ENCODE measurements around the gene ARMC8.

ARMC8 gene

DNA sequence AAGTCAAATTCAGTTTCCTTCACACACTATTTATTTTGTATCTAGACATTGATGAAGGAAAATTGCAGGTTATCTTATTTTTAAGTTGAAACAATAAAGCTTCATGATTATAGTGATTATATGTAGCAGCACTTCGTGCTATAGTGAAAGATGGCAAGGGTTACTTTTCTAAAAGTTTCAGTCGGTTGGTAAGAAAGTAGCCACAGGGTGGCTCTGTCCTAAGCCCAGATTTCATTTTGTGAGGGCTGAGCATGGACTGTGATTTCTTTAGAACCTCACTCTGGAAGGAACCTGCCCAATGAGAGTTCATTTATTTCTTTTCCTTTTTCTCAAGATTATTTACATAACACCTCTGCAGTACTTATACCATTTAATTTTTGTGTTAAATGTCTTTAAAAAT, 76.0 kb downstream of the ARMC8 start:
- POLR2A ChIA-PET, result no interaction called here

DNA sequence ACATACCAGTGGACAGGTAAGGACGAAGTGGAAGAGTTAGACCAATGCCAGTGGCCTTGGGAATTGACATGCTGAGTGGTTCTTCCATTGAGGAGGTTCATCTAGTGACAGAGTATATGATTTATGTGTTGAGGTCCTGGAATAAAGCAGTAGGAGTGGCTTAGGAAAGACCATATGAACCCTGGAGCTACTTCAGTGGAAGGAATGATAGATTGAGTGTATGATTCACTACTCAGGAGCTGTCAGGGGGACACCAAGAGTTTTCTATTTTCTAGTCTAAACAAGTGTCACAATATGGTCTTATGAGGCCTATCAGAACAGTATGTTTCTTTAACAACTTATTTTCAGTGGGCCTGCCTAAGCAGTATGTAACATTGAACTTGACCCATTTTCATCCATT, 78.6 kb downstream of the ARMC8 start:
- TF ChIP-seq, protein P1, sequence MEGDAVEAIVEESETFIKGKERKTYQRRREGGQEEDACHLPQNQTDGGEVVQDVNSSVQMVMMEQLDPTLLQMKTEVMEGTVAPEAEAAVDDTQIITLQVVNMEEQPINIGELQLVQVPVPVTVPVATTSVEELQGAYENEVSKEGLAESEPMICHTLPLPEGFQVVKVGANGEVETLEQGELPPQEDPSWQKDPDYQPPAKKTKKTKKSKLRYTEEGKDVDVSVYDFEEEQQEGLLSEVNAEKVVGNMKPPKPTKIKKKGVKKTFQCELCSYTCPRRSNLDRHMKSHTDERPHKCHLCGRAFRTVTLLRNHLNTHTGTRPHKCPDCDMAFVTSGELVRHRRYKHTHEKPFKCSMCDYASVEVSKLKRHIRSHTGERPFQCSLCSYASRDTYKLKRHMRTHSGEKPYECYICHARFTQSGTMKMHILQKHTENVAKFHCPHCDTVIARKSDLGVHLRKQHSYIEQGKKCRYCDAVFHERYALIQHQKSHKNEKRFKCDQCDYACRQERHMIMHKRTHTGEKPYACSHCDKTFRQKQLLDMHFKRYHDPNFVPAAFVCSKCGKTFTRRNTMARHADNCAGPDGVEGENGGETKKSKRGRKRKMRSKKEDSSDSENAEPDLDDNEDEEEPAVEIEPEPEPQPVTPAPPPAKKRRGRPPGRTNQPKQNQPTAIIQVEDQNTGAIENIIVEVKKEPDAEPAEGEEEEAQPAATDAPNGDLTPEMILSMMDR (IDR thresholded peaks at IDR 0.05; ENCODE audit: control extremely low read depth, extremely low read depth, low read depth, missing control alignments), result no peak

More for the DNA sequence above, 76.0 kb downstream of the ARMC8 start:
- CTCF ChIA-PET, result interaction anchor here (1.0 to 2.8 kb wide), 4 partner anchors 20 to 660 kb away, joined by 3 to 8 read pairs (median 3); no protein-coding TSS in a partner anchor
- no peak for DNase-seq (ENCODE audit: extremely low spot score)
- TF ChIP-seq, protein P1 (IDR thresholded peaks at IDR 0.05; ENCODE audit: control extremely low read depth, extremely low read depth, low read depth, missing control alignments), result no peak

GRCh38 chr3:138267083-138267482, 80.0 kb downstream of the ARMC8 start:
- no peak for DNase-seq (ENCODE audit: extremely low spot score)
- CTCF ChIA-PET, result no interaction called here
- POLR2A ChIA-PET, result no interaction called here
- TF ChIP-seq, protein P1 (IDR thresholded peaks at IDR 0.05; ENCODE audit: control extremely low read depth, extremely low read depth, low read depth, missing control alignments), result no peak

More for the DNA sequence above, 78.6 kb downstream of the ARMC8 start:
- DNase-seq (ENCODE audit: extremely low spot score), result no peak
- ChIA-PET POLR2A (no interaction called here), CTCF (interaction anchor here (2.8 kb wide), 1 partner anchor 18 kb away, joined by 8 read pairs; no protein-coding TSS in a partner anchor)

GRCh38 chr3:138270245-138270644, 83.1 kb downstream of the ARMC8 start:
- DNase-seq (ENCODE audit: extremely low spot score), result no peak
- ChIA-PET POLR2A (no interaction called here), CTCF (interaction anchor here (0.8 to 1.5 kb wide), 5 partner anchors 12 to 653 kb away, joined by 3 read pairs; no protein-coding TSS in a partner anchor)
- TF ChIP-seq, protein P1 (IDR thresholded peaks at IDR 0.05; ENCODE audit: control extremely low read depth, extremely low read depth, low read depth, missing control alignments), result no peak

- TF ChIP-seq, protein P1 (IDR thresholded peaks at IDR 0.05; ENCODE audit: control extremely low read depth, extremely low read depth, low read depth, missing control alignments), result no peak
- peak; percentile 17 for DNase-seq (ENCODE audit: extremely low spot score)
- CTCF ChIA-PET, result interaction anchor here (0.9 to 1.5 kb wide), 4 partner anchors 15 to 652 kb away, joined by 3 to 5 read pairs (median 3); no protein-coding TSS in a partner anchor
- POLR2A ChIA-PET, result no interaction called here
Observed at GRCh38 chr3:138271189-138271794, 84.2 kb downstream of the ARMC8 start.

DNA sequence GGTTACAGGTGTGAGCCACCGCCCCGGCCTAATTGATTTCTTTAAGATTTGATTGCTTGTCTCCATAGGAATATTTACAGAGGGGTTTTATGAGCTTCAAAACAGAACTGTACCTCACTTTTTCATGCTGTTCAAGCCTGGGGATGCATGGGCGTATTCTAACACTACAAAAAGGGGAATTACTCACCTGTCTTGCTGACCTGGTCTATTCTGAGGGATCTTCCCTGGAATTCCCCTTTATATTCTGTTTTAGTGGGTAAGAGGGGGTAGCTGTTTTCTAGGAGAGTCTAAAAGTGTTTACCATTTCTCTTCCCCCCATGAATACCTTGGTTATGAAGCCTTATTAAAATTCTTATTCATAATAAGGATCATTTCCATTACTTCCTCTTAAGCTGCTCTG, 94.5 kb downstream of the ARMC8 start:
- TF ChIP-seq, protein P1 (IDR thresholded peaks at IDR 0.05; ENCODE audit: control extremely low read depth, extremely low read depth, low read depth, missing control alignments), result no peak
- no peak for DNase-seq (ENCODE audit: extremely low spot score)
- POLR2A ChIA-PET, result no interaction called here
- CTCF ChIA-PET, result interaction anchor here (0.8 to 1.4 kb wide), 3 partner anchors 11 to 49 kb away, joined by 3 read pairs; no protein-coding TSS in a partner anchor

Data from GM10248 (cell line).